GM18868 (cell line): ENCODE data around the gene MTG1.
"Not testable (repeated sequence)": the region's sequence is repeated elsewhere in the genome, so short reads cannot be mapped to it uniquely, and the experiment has no call there.

ENCODE experiments used
- ATAC-seq: cut with Tn5 transposase; IDR thresholded peaks from one replicate; pipeline ENCODE4 v1.9.1; 2021; ENCODE audit warnings: mild to moderate bottlenecking, moderate library complexity; ENCODE audit not compliant: unreplicated experiment

Gene MTG1

DNA sequence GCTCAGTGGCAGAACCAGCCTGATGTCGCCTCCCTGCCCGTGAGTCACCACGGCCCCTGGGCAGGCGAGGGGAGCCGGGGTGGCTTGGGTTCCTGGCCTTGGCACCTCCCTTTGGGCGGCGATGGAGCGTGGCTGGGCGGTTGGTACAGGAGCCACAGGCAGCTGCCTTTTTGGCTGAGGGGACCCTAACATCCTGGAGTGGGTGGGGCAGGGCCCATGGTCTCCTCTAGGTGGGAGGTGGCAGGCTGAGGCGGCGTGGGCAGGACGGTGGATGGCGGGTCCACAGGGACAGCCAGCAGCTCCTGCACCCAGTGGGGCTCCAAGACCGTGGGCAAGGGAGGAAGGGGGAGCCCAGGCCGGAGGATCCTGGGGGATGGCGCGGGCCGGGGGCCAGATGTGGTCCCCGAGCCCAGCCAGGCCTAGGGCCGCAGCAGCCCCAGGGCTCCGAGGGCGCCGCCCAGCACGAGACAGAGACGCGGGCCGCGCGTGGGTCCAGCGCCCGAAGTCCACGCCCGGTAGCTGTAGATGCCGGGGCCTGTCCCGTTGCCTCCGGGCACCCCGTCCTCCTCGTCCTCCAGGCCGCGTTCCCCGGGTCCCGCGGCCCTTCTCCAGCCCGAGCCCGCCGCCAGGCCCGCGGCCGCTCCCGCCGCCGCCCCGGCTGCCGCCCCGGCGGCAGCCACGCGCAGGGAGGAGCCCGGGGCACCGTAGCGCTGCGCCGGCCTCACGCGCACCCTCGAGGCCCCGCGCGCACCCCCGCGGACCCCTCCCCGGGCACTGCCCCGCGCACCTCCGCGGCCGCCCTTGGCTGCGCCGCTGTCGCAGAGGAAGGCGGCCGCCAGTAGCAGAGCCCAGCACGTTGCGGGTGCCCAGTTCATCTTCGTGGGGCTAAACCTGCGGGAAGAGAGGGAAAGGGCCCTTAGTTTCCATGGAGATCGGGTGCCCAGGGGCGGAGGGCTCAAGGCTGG, 29.1 kb downstream of the MTG1 start:
- ATAC-seq: no peak

DNA sequence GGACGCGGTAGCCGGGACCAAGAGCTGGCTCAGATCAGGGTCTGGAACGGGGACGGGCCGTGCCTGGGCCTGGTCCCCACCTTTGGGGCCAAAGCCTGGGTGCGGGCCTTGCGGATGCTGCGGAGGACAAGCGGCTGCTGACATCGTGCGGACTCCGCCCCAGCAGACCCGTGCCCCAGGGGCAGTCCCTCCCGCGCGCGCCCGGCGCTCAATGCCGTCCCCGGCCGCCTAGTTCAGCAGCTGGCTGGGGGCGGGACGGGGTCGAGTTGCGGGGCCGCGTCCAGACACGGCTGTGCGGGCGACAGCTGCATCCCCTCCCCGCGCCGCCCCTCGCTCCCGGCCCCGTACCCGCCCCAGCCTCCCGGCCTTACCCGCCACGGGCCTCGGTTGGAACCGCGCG, 30.1 kb downstream of the MTG1 start:
- not testable (repeated sequence) for ATAC-seq

DNA sequence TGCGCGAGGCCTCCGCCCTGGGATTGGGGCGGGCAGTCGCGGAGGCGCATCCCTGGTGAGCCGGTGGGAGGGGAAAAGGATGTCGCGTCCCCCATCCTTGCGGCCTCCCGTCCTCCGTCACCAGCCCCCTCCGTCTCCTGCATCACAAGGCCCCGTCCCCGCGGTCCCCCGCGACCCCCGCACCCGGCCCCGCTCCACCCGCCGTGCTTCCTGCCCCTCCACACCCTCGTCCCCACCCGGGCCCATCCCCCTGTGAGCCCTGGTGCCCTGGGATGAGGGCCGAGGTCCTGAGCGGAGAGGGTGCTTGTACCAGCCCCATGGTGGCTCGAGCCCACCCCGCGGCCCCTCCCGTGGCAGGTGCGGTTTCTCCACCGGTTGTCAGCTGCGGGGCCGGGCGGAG, 30.6 kb downstream of the MTG1 start, which contains the start of gene SPRN:
TSS of gene SPRN (minus strand) at position 25 of the 400 bp plus-strand sequence. CDS start 944 bp downstream, outside the sequence.
- ATAC-seq: not testable (repeated sequence)

DNA sequence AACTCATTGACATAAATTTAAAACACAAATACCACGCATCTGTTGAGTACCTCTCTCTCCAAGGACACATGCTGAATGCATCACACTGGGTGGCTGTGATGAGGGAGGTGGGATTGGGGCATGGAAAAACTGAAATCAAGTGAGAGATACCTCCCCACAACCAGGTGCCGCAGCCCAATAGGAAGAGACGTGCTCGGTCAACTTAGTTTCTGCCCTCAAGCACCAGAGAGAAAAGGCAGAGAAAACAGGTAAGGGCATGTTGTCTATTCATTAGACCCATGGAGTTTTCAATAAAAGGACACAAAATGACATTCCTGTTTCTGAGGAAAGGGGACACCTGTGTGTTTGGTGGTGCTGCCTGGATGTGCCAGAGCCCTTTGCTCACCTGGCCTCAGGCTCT, 35.6 kb downstream of the MTG1 start:
- ATAC-seq: not testable (repeated sequence)

DNA sequence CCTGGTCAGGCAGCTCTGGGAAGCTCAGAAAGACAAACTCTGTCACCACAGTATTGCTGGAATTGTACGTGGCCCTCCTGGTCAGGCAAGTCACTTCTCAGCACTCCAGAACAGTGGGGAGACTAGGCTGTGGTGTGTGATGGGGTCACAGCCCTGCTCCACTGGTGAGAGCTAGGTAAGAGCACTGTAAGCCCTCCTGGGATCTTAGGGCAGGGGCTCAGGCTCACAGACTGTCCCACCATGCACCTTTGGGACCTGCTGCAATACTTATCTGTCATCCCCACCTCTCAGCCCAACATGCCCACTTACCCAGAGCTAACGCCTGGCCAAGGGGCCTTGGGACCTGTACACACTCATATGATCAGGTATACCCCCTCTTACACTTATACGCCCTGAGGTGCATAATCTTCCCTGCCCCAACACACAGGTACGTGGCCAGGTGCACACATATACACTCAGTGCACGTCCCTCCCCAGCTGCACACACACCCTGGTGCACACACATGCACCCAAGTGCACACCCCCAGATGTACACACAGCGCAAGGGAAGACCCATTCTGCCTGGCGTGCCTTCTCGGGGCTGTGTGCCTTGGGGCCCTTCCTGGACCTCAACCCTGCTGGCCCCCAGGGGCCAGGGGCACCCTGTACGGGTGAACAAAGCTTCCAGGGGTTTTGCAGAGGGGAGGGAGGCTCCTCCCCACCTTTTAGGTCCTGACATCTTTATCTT, 38.1 kb downstream of the MTG1 start:
- not testable (repeated sequence) for ATAC-seq

DNA sequence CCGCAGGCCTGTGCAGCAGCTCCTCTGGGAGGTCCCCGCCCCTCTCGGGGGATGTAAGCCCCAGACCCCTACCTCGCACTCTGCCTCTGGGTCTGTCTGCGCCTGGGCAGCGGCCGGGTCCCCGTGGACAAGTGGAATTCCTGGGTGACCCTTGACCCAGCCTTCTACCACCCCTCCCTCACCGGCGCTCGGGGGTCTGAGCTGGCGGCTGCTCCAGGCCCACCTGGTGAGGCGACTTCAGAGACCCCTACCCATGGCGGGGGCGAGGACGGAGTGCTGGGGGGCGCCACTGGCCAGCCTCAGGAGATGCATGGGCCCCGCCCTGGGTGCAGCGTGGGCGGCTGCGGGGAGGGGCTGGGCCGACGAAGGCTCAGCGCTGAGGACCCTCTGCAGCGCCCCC, 38.8 kb downstream of the MTG1 start:
- not testable (repeated sequence) for ATAC-seq

DNA sequence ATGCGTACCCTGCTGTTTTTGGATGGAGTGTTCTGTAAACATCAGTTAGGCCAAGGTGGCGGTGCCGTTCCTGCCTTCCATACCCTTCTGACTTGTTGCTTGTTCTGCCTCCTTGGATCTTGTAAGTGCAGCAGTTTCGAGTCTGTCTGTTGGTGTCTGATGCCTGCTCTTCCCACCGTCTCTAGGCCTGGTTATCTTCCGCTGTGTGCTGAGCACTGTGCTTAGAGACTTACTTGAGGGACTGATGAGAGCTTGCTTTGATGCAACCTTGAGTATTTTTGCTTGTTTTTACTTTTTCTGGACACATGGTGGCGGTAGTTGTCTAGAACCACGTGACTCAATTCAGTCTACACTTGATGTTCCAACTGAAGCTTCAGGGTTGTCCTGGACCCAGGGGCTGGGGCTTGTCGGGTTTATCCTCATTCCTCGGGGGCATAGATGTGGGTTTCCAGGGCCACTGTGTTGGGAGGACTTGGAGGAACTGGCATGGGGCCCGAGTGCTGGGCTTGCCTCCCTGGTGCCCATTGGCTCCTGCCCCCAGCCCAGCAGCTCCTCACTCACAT, 44.8 kb downstream of the MTG1 start:
- no peak for ATAC-seq

DNA sequence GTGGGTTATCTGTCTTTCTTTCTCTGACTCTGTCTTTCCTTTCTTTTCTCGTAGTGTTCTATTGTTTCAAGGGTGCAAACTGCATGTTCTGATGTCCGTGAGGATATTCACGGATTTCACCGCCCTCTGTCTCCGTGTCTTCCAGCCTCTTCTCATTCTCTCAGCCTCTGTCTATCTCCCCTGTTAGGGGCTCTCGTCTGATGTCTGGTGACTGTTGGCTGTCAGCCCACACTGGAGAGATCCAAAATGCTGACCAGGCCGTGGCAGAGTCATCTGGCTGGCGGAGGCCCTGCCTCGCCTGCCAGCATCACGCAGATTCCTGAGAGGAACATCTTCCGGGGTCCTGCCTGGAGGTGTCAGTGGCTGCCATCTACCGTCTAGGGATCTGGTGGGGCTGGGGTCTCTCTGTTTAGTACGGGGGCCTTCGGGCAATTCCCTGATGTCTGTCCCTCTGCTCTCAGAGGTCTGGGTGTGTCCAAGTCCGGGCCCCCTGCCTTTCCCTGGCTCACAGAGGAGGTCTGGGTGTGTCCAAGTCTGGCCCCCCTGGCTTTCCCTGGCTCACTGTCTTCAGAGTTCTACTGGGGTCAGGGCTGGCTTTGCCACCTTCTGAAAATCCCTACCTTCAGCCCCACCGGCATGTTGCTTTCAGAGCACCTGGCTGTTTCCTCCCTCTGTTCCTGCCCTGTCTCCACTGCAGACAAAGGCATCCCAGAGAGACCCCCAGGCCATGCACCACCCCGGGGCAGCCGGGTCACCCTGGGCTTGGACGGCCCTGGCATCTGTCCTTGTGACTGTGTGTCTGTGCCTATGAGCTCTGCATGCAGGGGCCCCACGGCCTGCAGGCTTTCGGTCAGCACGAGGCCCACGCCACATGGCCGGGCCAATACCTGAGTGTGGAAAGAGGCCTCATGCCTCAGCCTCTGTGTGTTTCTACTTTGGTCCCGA, 45.8 kb downstream of the MTG1 start:
- ATAC-seq: no peak

DNA sequence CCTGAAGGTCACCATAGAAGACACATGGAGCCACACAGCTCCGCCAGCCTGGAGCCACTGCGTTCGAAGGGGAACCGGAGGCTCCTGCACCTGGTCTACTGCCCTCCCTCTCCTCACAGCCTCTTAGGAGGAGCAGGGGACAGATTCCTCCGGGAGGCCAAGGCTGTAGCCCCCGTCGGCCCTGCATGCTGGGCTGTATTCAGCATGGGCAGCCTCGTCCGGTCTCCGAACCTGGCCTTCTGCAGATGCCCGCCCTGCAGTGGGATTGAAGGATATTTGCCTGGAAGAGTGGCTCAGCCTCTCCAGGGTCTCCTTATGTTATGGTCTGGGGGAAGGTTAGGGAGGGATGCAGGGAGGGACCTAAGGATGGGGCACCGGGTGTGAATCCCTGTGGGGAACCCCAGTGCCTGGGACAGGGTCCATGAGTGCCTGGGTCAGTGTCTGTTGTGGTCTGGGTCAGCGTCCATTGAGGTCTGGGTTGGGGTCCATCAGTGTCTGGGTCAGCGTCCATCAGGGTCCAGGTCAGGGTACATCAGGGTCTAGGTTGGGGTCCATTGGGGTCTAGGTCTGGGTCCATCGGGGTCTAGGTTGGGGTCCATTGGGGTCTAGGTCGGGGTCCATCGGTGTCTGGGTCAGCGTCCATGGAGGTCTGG, 46.8 kb downstream of the MTG1 start:
- no peak for ATAC-seq

DNA sequence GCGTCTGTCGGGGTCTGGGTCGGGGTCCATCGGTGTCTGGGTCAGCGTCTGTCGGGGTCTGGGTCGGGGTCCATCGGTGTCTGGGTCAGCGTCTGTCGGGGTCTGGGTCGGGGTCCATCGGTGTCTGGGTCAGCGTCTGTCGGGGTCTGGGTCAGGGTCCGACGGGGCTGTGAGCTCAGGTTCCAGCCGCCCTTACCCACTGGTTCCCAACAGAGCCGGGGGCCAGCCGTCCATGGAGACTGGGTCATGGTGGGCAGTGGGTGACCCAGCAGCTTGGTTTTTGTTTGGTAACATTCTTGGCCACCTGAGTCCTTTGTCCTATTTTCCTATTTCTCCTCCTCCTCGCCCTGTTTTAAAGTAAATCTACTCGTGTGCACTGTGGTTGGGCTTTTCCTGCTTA, 47.4 kb downstream of the MTG1 start:
- not testable (repeated sequence) for ATAC-seq

DNA sequence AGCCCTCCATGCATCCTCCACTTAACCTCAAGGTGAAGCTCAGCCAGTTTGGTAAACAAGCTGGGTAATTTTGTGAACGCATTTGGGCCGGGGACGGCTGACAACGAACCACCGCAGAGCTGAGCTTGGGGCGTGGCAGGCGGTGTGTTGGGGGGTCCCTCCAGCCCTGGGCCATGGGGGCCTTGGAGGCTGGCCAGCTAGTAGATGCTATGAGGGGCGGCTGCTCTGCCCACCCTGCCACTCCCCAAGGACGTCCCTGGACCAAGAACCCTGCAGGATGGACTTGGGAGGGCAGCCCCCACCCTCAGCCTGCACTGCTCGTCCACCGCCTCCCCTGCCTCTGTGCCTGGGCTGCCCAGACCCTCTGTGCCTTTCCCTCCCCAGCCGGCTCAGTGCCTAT, 47.8 kb downstream of the MTG1 start:
- ATAC-seq: no peak

DNA sequence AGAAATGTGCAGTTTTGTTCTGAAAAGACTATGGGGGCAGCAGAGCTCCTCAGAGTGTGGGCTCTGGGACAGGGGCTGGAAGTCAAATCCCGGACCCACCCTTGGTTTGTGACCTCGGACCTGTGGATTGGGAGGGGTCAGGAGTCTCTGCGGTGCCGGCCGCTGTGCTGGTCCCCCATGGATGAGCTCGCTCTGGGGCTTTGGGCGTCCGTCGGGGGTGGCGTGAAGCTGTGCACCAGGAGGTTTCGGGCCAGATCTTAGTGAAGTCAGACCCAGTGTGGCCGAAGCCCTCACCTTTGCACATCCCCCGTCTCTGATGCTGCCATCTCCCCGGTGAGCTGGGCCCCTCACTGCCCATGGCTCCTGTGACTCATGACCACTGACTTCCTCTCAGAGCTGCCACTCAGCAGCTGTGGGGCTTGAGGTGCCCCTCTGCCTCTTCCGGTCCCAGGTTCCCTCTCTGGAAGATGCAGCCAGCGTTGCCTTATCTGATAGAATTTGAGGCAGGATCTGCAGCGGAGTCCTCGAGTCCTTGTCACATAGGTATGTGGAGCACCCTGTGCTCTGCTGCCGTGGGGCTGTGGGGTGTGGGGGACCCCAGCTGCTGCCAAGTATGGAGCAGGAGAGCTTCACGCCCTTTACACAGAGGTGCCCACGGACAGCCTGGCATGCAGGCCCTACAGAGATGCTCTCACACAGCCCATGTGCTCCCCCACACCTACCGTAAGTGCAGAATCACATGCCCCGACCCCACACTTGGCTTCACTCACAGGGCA, 48.4 kb downstream of the MTG1 start:
- no peak for ATAC-seq

DNA sequence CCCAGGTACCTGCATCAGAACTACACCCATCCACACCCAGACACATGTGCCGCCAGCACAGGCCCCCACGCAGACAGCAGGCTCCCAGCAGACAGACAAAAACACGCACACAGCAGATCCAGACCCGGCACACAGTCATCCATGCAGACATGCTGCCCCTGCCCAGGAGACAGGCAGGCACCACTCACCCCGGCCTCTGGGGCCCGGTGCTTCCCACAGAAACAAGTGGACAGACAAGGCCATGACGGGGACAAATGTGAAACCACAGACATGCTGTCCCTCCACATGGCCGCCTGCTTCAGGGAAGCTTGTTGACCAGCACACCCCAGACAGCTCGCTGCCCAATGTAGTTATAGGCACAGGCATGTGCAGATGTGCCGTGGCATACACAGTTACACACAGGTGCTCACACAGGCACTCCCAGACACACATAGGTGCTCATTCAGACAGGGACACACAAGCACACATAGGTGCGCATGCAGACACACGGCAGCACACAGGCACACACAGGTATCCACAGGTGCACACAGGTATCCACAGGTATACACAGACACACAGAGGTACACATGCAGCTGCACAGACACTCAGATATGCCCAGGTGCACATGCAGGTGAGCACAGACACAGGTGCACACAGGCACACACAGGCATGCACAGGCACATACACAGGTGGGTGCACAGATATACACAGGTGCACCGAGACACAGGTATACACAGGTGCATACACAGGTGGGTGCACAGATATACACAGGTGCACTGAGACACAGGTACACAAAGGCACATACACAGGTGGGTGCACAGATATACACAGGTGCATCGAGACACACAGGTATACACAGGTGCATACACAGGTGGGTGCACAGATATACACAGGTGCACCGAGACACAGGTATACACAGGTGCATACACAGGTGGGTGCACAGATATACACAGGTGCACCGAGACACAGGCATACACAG, 49.3 kb downstream of the MTG1 start:
- no peak for ATAC-seq

DNA sequence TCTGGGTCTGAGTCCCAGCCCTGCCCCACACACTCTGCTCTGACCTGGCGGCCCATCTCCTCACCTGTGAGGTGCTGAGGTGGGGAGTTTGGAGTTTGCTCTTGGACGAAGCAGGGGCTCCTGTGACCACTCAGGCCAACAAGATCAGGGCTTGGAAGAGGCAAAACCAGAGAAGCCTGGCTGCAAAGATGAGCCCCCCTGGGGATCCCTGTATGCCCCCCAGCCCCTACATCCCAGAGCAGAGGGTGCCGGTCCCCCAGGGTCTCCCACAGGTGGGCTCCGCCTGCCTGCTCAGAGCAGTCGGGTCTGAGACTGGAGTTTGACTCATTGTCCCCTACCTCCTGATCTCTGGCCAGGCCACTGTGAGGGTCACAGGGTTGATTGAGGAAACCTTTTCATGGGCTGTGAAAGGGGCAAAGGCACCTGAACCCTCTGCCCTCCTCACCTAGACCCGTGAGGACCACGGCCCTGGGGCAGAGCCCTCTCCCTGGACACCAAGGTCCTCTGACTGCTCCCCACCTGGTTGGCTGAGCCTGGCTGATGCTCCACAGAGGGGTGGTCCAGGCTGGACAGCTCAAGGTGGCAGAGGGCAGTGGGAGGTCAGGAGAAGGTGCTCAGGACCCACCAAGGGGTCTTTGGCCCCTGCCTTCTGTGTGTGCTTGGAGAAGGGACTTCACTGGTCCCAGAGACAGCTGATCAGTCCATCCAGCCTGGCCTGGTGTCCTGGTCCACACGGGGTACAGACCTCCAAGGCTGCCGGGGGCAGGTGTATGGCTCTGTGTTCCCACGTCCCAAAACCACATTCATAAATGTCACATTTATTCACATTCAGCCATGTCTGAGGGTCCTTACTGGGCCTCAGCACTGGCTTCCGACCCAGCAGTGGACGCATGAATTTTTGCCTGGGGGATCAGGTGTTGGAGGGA, 50.6 kb downstream of the MTG1 start:
- ATAC-seq: no peak

DNA sequence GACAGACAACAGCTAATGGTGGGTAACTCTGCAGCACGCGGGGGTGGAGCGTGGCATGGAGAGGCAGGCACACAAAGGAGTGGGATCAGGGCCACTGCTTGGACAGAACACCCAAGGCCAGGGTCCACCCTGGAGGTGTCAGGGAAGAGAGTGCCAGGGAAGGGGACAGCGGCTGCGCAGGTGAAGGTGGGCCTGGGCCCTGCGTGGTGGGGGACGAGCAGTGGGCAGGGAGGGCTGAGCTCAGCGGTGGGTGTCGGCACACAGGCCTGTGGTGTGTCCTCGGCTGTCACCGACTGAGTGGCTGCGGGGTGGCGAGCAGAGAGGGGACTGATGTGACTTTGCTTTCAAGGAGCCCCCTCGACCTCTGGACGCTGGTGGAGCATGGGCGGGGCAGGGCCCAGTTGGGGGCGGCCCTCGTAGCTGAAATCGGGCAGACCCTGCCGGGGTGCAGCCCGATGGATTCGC, 51.3 kb downstream of the MTG1 start:
- ATAC-seq: no peak

DNA sequence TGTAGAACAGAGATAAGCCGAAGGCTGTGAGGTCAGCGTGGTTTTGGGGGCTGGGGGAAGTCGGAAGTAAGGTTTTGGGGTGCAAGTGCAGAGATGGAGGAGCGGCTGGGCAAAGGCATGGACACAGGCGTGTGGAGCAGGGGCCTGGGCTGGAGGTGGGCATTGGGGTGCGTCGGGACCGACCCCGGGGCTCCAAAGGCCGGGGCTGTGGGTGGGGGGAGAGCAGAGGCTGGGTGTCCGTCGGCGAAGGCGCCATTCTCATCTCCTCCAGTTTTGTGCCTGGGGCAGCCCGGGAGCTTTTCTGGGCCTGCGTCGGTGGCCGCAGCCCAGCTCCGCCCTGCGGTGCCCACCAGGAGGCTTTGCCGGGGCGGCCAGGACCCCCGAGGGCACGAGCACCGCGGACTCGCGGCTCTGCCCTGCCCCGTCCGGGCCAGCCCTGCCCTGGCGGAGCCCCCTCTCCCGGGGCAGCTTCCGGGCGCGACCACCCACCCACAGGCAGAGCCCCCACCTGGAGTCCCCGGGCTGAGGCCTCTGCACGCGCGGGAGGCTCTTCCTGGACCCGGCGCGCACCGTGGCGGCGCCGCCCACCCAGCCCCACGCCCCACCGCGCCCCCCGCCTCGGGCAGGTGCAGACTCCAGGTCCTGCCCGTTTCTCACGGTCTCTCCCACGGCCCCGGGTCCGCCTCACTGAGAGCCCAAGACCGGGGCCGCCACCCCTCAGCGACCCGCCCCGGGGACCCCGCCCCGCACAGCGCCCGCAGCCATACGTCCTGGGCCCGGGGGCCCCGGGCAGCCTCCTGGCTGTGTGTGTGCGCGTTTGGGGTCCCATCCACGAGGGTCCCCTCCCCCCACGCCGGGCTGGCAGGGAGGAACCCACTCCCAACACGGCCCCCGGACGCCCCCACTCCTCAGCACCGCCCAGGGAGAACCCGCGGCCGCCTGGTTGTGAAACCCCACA, 52.1 kb downstream of the MTG1 start:
- no peak for ATAC-seq
